Vagina (tissue), 2 donors: ENCODE measurements around the gene KLHL29.

ENCODE experiments used
- CTCF ChIP-seq, 3 experiments: fragments of 450-650 bp in 2 of 3; fragments of 200-600 bp in 1 of 3; sonication (generic) in 1 of 3; IDR thresholded peaks; one replicate each; pipeline ENCODE4 v1.5.1; 2017 to 2019; ENCODE audit warnings: antibody characterized with exemption in 3 of 3, mild to moderate bottlenecking in 2 of 3, moderate library complexity in 2 of 3
- POLR2A ChIP-seq, 2 donors: fragments of 450-650 bp; IDR thresholded peaks; one replicate each; pipeline ENCODE4 v1.6.1; 2017; ENCODE audit warnings: antibody characterized with exemption in 2 of 2, mild to moderate bottlenecking in 2 of 2, moderate library complexity in 2 of 2

DNA sequence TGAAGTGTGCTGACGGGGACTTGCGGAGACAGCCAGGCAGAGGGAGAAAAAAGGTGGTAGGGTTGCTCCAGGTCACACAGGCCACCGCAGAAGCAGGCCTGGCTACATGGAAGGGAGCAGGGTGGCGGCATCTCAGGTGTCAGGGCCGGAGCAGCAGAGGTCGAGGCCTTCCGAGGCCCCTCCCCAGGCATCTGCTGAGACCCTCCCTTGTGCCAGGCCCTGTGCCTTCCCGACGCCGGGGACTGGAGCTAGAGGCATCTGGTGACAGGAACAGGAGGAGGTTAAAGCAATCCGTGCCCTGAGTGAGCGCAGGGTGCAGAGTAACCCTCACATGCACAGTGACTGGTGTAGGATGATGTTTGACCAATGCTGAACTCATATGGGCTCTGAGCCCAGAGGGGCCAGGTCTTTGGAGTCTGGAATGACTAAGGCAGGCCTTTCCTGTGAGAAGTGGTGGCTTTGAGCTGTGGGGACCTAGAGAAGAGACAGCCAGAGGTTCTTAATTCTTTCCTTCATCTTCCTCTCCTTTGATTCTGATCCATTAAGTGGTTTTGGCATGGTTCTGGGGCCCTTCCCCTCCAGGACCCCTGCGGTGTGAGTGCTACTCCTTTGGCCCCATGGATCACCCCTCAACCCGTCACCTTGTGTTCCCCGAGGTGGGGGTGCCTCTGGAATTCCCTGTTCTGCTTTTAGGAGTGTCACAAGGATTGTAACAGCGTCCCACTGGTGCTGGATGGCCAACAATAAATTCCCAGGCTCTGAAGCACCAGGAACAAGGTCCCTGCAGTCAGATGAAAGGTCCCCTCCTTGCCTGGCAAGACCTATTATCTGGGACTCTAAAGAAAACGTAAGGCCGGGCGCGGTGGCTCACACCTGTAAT is 72.1 kb downstream of the KLHL29 start:
- TF ChIP-seq CTCF (IDR thresholded peaks at IDR 0.05): no peak
- no peak for TF ChIP-seq POLR2A (IDR thresholded peaks at IDR 0.05)
